ENCODE measurements around the gene RAB11FIP5.

DNA sequence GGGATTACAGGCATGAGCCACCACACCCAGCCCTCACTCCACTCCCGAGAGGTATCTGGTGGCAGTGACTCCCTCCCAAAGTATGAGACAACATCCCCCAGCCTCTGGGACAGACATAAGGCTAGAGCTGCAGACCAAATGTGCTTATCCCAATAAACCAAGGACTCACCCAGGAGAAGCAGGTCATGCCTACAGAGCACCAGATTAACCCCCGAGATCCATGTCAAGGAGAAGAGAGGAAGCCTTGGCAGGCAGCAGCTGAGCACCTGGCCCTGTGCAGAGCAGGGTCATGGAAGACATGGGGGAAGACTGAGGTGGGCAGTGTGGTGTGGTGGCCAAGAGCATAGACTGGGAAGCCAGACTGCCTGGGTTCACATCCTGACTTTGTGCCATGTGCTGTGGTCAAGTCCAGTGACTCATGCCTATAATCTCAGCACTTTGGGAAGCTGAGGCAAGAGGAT lies 7.2 kb downstream of the RAB11FIP5 start:
- TF ChIP-seq CTCF (IDR thresholded peaks at IDR 0.05; ENCODE audit: extremely low read depth in 1 of 2, insufficient read depth in 1 of 2, low read depth in 1 of 2, low read length in 2 of 2) (no peak), EZH2 (IDR thresholded peaks at IDR 0.05; ENCODE audit: borderline replicate concordance, low read depth, low read length, severe bottlenecking) (no peak), POLR2AphosphoS5 (IDR thresholded peaks at IDR 0.05; ENCODE audit: insufficient read depth, low read depth, low read length) (no peak), POLR2A (IDR thresholded peaks at IDR 0.05; ENCODE audit: low read depth, low read length) (no peak), FOS (IDR thresholded peaks at IDR 0.05; ENCODE audit: borderline replicate concordance, insufficient read depth, low read length) (no peak), MYC (IDR thresholded peaks at IDR 0.05; ENCODE audit: low read depth, low read length) (no peak), JUN (IDR thresholded peaks at IDR 0.05; ENCODE audit: borderline replicate concordance, insufficient read depth, insufficient read length, low read depth) (no peak), GATA2 (IDR thresholded peaks at IDR 0.05; ENCODE audit: insufficient read depth, insufficient read length, low read depth, low read length) (no peak)
- TF ChIP-seq, protein P1, sequence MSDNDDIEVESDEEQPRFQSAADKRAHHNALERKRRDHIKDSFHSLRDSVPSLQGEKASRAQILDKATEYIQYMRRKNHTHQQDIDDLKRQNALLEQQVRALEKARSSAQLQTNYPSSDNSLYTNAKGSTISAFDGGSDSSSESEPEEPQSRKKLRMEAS (IDR thresholded peaks at IDR 0.05; ENCODE audit: insufficient read depth, insufficient read length): no peak
